HEK293 (cell line): Measurements from ENCODE around the gene STX18.

Experiments used
- CTCF ChIA-PET: fragments of 350-600 bp; formaldehyde crosslinking; extraction: SDS; loops from one replicate; lab custom pipeline; 2021; ENCODE audit warnings: antibody characterized with exemption; lab: Yijun Ruan, JAX
- POLR2A ChIA-PET: fragments of 300-600 bp; formaldehyde crosslinking; extraction: SDS; loops from one replicate; lab custom pipeline; 2020; ENCODE audit warnings: antibody characterized with exemption, inconsistent platforms; lab: Yijun Ruan, JAX
- H3K27ac ChIP-seq: fragments of 200-500 bp; sonication (Bioruptor generic); 2 replicates; pipeline ENCODE4 v1.5.1; 2014; ENCODE audit warnings: low read depth, low read length, control low read depth, inconsistent platforms; ENCODE audit errors: extremely low read depth
- H3K36me3 ChIP-seq, 2 experiments: fragments of 200-500 bp in 1 of 2; sonication (Bioruptor generic) in 1 of 2; 1 replicate in 1 of 2; 2 replicates in 1 of 2; pipeline ENCODE4 v1.5.1; 2014 to 2017; ENCODE audit warnings: inconsistent platforms in 2 of 2, low read length in 2 of 2; ENCODE audit not compliant: control insufficient read depth in 2 of 2, insufficient read depth in 1 of 2
- H3K4me1 ChIP-seq: fragments of 200-500 bp; sonication (Bioruptor generic); 2 replicates; pipeline ENCODE4 v1.5.1; 2014; ENCODE audit warnings: mild to moderate bottlenecking, low read length, inconsistent platforms; ENCODE audit not compliant: control insufficient read depth, insufficient read depth
- H3K4me3 ChIP-seq: 2 replicates; pipeline ENCODE4 v1.5.1; 2011; ENCODE audit warnings: low read depth, mild to moderate bottlenecking, control low read depth, low read length, moderate library complexity
- H3K9me3 ChIP-seq: fragments of 200-500 bp; sonication (Bioruptor generic); 2 replicates; pipeline ENCODE4 v1.5.1; 2014; ENCODE audit warnings: low read depth, low read length, inconsistent platforms; ENCODE audit not compliant: control insufficient read depth, insufficient read depth
- FEZF1 ChIP-seq: fragments of 450-650 bp; formaldehyde crosslinking; IDR thresholded peaks from 2 replicates; pipeline ENCODE4 v1.5.1; 2016; ENCODE audit warnings: missing biosample characterization, missing genetic modification characterization
- KLF1 ChIP-seq: fragments of 450-650 bp; formaldehyde crosslinking; IDR thresholded peaks from 2 replicates; pipeline ENCODE4 v1.5.1; 2016; ENCODE audit warnings: missing biosample characterization, missing genetic modification characterization
- KLF8 ChIP-seq: fragments of 450-650 bp; formaldehyde crosslinking; IDR thresholded peaks from 2 replicates; pipeline ENCODE4 v1.5.1; 2016; ENCODE audit warnings: missing biosample characterization, missing genetic modification characterization
- SCRT1 ChIP-seq: fragments of 450-650 bp; formaldehyde crosslinking; IDR thresholded peaks from 2 replicates; pipeline ENCODE4 v1.5.1; 2016; ENCODE audit warnings: missing biosample characterization, missing genetic modification characterization, borderline replicate concordance
- SP2 ChIP-seq: fragments of 450-650 bp; formaldehyde crosslinking; IDR thresholded peaks from 2 replicates; pipeline ENCODE4 v1.5.1; 2016; ENCODE audit warnings: missing biosample characterization, missing genetic modification characterization
- TCF7L2 ChIP-seq: IDR thresholded peaks from 2 replicates; pipeline ENCODE4 v1.6.1; 2011; ENCODE audit warnings: low read depth, mild to moderate bottlenecking, inconsistent platforms, low read length, moderate library complexity, borderline replicate concordance
- ZBTB17 ChIP-seq: fragments of 450-650 bp; formaldehyde crosslinking; IDR thresholded peaks from 2 replicates; pipeline ENCODE4 v1.5.1; 2016; ENCODE audit warnings: missing biosample characterization, missing genetic modification characterization
- ZBTB20 ChIP-seq: fragments of 450-650 bp; formaldehyde crosslinking; IDR thresholded peaks from 2 replicates; pipeline ENCODE4 v1.5.1; 2016; ENCODE audit warnings: missing biosample characterization, missing genetic modification characterization
- ZFHX2 ChIP-seq: fragments of 450-650 bp; formaldehyde crosslinking; conservative IDR thresholded peaks from 2 replicates; pipeline ENCODE4 v1.5.1; 2016; ENCODE audit warnings: missing biosample characterization, missing genetic modification characterization
- ZNF155 ChIP-seq: fragments of 450-650 bp; formaldehyde crosslinking; IDR thresholded peaks from 2 replicates; pipeline ENCODE4 v1.5.1; 2016; ENCODE audit warnings: missing biosample characterization, missing genetic modification characterization
- ZNF174 ChIP-seq: fragments of 450-650 bp; formaldehyde crosslinking; IDR thresholded peaks from 2 replicates; pipeline ENCODE4 v1.5.0; 2017; ENCODE audit warnings: missing biosample characterization, mild to moderate bottlenecking, missing genetic modification characterization
- ZNF223 ChIP-seq: fragments of 450-650 bp; formaldehyde crosslinking; IDR thresholded peaks from 2 replicates; pipeline ENCODE4 v1.5.1; 2016; ENCODE audit warnings: missing biosample characterization, missing genetic modification characterization
- ZNF23 ChIP-seq: fragments of 450-650 bp; formaldehyde crosslinking; IDR thresholded peaks from 2 replicates; pipeline ENCODE4 v1.5.1; 2016; ENCODE audit warnings: missing biosample characterization, missing genetic modification characterization, borderline replicate concordance
- ZNF404 ChIP-seq: fragments of 450-650 bp; formaldehyde crosslinking; IDR thresholded peaks from 2 replicates; pipeline ENCODE4 v1.5.1; 2017; ENCODE audit warnings: missing biosample characterization, missing genetic modification characterization
- ZNF433 ChIP-seq: fragments of 450-650 bp; formaldehyde crosslinking; IDR thresholded peaks from 2 replicates; pipeline ENCODE4 v1.5.1; 2016; ENCODE audit warnings: missing biosample characterization, missing genetic modification characterization, low read depth
- ZNF521 ChIP-seq: fragments of 450-650 bp; formaldehyde crosslinking; IDR thresholded peaks from 2 replicates; pipeline ENCODE4 v1.5.1; 2017; ENCODE audit warnings: missing biosample characterization, mild to moderate bottlenecking, missing genetic modification characterization
- ZNF600 ChIP-seq: fragments of 450-650 bp; formaldehyde crosslinking; IDR thresholded peaks from 2 replicates; pipeline ENCODE4 v1.5.1; 2016; ENCODE audit warnings: missing biosample characterization, missing genetic modification characterization
- ZNF624 ChIP-seq: fragments of 450-650 bp; formaldehyde crosslinking; IDR thresholded peaks from 2 replicates; pipeline ENCODE4 v1.5.1; 2017; ENCODE audit warnings: missing biosample characterization, missing genetic modification characterization
- ZNF626 ChIP-seq: fragments of 450-650 bp; sonication (Bioruptor Pico); formaldehyde crosslinking; IDR thresholded peaks from 2 replicates; pipeline ENCODE4 v1.5.1; 2018; ENCODE audit warnings: missing biosample characterization, missing genetic modification characterization, inconsistent platforms
- TF ChIP-seq, protein P1 (sequence below): fragments of 450-650 bp; formaldehyde crosslinking; IDR thresholded peaks from 2 replicates; pipeline ENCODE4 v1.5.1; 2016; ENCODE audit warnings: missing biosample characterization, missing genetic modification characterization, borderline replicate concordance
- TF ChIP-seq, protein P2 (sequence below): fragments of 450-650 bp; formaldehyde crosslinking; IDR thresholded peaks from 2 replicates; pipeline ENCODE4 v1.5.1; 2016; ENCODE audit warnings: missing biosample characterization, missing genetic modification characterization
- TF ChIP-seq, protein P3 (sequence below): fragments of 450-650 bp; formaldehyde crosslinking; IDR thresholded peaks from 2 replicates; pipeline ENCODE4 v1.5.1; 2016; ENCODE audit warnings: missing biosample characterization, missing genetic modification characterization
- TF ChIP-seq, protein P4 (sequence below): fragments of 450-650 bp; formaldehyde crosslinking; IDR thresholded peaks from 2 replicates; pipeline ENCODE4 v1.5.1; 2016; ENCODE audit warnings: missing biosample characterization, missing genetic modification characterization, borderline replicate concordance
- TF ChIP-seq, protein P5 (sequence below): fragments of 450-650 bp; formaldehyde crosslinking; optimal IDR thresholded peaks from 2 replicates; pipeline ENCODE3; 2016; ENCODE audit warnings: missing biosample characterization, mild to moderate bottlenecking, missing genetic modification characterization

Gene STX18

DNA sequence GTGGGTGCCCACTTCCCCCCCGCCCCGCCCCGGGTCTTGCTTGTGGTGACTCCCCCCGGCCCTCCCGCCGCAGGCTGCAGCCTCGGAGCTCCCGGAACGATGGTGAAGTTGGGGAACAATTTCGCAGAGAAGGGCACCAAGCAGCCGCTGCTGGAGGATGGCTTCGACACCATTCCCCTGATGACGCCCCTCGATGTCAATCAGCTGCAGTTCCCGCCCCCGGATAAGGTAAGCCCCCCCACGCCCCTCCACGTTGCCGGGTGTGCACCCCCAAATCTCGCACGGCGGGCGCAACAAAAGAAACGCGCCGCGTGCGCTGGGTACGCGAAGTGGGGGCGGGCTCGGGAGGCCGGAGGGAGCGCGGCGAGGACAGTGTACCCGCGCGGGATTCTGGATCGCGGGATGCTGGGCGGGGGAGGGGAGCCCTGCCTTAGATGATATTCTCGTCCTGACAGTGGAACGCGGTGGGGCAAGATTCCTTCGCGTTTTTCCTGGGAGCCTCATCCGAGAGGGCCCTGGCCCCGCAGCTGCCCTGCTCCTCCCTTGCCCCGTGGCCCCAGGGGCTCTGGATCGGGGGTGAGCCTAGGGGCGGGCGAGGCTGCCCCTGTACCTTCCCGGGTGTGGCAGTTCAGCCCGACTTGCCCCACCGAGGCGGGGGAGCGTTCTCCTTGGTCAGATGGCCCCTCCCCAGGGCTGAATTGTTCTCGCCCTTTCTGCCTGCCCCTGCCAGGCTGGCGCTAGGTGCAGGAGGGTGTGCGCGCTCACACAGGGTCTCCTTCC is 154.1 kb downstream of the STX18 start:
- H3K9me3 ChIP-seq: no peaks in the 10 kb centered on the region
- CTCF ChIA-PET: interaction anchor here (0.7 kb wide), 1 partner anchor 143 kb away, joined by 3 read pairs; no protein-coding TSS in a partner anchor
- TF ChIP-seq KLF1: peak; percentile 91
- TF ChIP-seq ZNF626 (tag by site-specific recombination): no peak
- TF ChIP-seq SP2 (tag by site-specific recombination): 0 out of 2 replicates have a peak, but pooled peaks have one; percentile 16
- no peak for TF ChIP-seq ZNF521 (tag by site-specific recombination)
- TF ChIP-seq ZNF23 (tag by site-specific recombination): no peak
- TF ChIP-seq, protein P1, sequence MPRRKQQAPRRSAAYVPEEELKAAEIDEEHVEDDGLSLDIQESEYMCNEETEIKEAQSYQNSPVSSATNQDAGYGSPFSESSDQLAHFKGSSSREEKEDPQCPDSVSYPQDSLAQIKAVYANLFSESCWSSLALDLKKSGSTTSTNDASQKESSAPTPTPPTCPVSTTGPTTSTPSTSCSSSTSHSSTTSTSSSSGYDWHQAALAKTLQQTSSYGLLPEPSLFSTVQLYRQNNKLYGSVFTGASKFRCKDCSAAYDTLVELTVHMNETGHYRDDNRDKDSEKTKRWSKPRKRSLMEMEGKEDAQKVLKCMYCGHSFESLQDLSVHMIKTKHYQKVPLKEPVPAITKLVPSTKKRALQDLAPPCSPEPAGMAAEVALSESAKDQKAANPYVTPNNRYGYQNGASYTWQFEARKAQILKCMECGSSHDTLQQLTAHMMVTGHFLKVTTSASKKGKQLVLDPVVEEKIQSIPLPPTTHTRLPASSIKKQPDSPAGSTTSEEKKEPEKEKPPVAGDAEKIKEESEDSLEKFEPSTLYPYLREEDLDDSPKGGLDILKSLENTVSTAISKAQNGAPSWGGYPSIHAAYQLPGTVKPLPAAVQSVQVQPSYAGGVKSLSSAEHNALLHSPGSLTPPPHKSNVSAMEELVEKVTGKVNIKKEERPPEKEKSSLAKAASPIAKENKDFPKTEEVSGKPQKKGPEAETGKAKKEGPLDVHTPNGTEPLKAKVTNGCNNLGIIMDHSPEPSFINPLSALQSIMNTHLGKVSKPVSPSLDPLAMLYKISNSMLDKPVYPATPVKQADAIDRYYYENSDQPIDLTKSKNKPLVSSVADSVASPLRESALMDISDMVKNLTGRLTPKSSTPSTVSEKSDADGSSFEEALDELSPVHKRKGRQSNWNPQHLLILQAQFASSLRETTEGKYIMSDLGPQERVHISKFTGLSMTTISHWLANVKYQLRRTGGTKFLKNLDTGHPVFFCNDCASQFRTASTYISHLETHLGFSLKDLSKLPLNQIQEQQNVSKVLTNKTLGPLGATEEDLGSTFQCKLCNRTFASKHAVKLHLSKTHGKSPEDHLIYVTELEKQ (tag by site-specific recombination): no peak
- TF ChIP-seq ZNF223 (tag by site-specific recombination): no peak
- TF ChIP-seq SCRT1 (tag by site-specific recombination): no peak
- TF ChIP-seq ZNF155: no peak
- TF ChIP-seq, all 188 proteins: peak for 2
- Histone ChIP-seq H3K36me3 (peaks cover 0 to 5% of the 10 kb centered on the region in 2 experiments; a peak in 1 of 3 replicates), H3K4me1 (no peaks in the 10 kb centered on the region), H3K27ac (no peak overlapping the region), H3K4me3 (peak overlapping the region; percentile 40)
- POLR2A ChIA-PET: no interaction called here

DNA sequence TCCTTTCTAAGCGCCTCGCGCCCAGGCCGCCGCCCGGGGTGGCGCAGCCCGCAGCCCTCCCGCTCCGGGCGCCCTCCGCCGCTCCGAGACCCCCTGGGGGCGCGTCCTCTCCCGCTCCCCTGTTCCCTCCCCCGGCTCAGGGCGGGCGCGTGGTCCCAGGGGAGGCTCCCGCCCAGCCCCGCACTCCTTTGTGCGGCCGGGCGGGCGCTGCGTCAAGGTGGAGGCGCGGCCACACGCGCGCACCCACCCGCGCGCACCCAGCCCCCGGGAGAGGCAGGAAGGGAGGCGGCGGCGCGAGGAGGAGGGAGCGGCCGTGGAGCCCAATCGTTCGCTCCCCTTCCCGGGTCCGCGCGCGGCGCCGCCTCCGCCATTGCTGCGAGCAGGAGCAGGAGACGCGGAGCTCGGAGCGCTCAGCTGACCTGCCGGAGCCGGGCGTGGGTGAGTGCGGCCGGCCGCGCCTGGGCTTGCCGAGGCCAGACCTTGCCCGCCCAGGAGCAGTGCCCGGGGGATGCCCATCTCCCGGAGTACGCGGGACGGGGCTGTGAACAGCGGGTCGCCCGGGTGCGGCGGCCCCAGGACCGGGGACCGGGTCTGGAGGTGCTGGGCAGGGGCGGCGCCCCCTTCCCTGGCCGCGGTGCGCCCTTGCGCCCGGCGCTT is 155.0 kb downstream of the STX18 start, which contains the start of gene NSG1:
NSG1 (plus strand) TSS at position 367 of the 657 bp plus-strand sequence. CDS start 528 bp downstream, outside the sequence.
- no peaks in the 10 kb centered on the region for H3K4me1 ChIP-seq
- H3K4me3 ChIP-seq: peak within 1 kb of the TSS; percentile 40
- no peak within 1 kb of the TSS; the same call in 1 of the 2 replicates for H3K27ac ChIP-seq
- H3K9me3 ChIP-seq: no peaks in the 10 kb centered on the region
- POLR2A ChIA-PET: no interaction called here
- CTCF ChIA-PET: interaction anchor here (0.7 kb wide), 1 partner anchor 144 kb away, joined by 3 read pairs; no protein-coding TSS in a partner anchor
- H3K36me3 ChIP-seq: peaks cover 0 to 3% of the 10 kb centered on the region in 2 experiments; a peak in 1 of 3 replicates
- TF ChIP-seq ZNF600 (tag by site-specific recombination): no peak
- TF ChIP-seq, protein P2, sequence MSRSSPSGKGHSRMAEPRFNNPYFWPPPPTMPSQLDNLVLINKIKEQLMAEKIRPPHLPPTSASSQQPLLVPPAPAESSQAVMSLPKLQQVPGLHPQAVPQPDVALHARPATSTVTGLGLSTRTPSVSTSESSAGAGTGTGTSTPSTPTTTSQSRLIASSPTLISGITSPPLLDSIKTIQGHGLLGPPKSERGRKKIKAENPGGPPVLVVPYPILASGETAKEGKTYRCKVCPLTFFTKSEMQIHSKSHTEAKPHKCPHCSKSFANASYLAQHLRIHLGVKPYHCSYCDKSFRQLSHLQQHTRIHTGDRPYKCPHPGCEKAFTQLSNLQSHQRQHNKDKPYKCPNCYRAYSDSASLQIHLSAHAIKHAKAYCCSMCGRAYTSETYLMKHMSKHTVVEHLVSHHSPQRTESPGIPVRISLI (tag by site-specific recombination): no peak
- TF ChIP-seq, protein P3, sequence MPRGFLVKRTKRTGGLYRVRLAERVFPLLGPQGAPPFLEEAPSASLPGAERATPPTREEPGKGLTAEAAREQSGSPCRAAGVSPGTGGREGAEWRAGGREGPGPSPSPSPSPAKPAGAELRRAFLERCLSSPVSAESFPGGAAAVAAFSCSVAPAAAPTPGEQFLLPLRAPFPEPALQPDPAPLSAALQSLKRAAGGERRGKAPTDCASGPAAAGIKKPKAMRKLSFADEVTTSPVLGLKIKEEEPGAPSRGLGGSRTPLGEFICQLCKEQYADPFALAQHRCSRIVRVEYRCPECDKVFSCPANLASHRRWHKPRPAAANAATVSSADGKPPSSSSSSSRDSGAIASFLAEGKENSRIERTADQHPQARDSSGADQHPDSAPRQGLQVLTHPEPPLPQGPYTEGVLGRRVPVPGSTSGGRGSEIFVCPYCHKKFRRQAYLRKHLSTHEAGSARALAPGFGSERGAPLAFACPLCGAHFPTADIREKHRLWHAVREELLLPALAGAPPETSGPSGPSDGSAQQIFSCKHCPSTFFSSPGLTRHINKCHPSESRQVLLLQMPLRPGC (tag by site-specific recombination): no peak
- no peak for TF ChIP-seq FEZF1
- no peak for TF ChIP-seq TCF7L2
- TF ChIP-seq, protein P4, sequence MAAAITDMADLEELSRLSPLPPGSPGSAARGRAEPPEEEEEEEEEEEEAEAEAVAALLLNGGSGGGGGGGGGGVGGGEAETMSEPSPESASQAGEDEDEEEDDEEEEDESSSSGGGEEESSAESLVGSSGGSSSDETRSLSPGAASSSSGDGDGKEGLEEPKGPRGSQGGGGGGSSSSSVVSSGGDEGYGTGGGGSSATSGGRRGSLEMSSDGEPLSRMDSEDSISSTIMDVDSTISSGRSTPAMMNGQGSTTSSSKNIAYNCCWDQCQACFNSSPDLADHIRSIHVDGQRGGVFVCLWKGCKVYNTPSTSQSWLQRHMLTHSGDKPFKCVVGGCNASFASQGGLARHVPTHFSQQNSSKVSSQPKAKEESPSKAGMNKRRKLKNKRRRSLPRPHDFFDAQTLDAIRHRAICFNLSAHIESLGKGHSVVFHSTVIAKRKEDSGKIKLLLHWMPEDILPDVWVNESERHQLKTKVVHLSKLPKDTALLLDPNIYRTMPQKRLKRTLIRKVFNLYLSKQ (tag by site-specific recombination): no peak
- no peak for TF ChIP-seq ZNF433 (tag by site-specific recombination)
- TF ChIP-seq ZNF174 (tag by site-specific recombination): no peak
- TF ChIP-seq ZNF624 (tag by site-specific recombination): no peak
- TF ChIP-seq KLF8: no peak
- no peak for TF ChIP-seq ZBTB17 (tag by site-specific recombination)
- TF ChIP-seq, protein P5, sequence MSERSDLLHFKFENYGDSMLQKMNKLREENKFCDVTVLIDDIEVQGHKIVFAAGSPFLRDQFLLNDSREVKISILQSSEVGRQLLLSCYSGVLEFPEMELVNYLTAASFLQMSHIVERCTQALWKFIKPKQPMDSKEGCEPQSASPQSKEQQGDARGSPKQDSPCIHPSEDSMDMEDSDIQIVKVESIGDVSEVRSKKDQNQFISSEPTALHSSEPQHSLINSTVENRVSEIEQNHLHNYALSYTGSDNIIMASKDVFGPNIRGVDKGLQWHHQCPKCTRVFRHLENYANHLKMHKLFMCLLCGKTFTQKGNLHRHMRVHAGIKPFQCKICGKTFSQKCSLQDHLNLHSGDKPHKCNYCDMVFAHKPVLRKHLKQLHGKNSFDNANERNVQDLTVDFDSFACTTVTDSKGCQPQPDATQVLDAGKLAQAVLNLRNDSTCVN: peak; percentile 66
- 0 out of 2 replicates have a peak, but pooled peaks have one; percentile 38 for TF ChIP-seq ZBTB20 (tag by site-specific recombination)
- peak; percentile 43 for TF ChIP-seq ZFHX2 (tag by site-specific recombination)
- 0 out of 2 replicates have a peak, but pooled peaks have one; percentile 5 for TF ChIP-seq ZNF223 (tag by site-specific recombination)
- no peak for TF ChIP-seq ZNF404 (tag by site-specific recombination)
